Measurements from ENCODE around the gene CTIF. TPM values are rescaled to one million over a fixed set of nuclear protein-coding genes. Genes with fewer than 3 reads are reported as not detected.

The CTIF gene
- total RNA-seq, 2 experiments from 2014 or later: 0.06 to 0.38 TPM

GRCh38 chr18:48621815-48622555, 83.2 kb downstream of the CTIF start:
- Histone ChIP-seq H3K9me2 (ENCODE audit: insufficient read depth, low read length) (no peaks in the 10 kb centered on the region), H3K4me1 (ENCODE audit: insufficient read depth, low read length, poor library complexity, severe bottlenecking) (peaks cover 48% of the 10 kb centered on the region), H3K27ac (ENCODE audit: low read depth, low read length, poor library complexity, severe bottlenecking) (peak overlapping the region; percentile 87), H3K4me2 (ENCODE audit: low read length) (peak overlapping the region; percentile 80), H3K36me3 (ENCODE audit: insufficient read depth, low read length) (no peaks in the 10 kb centered on the region), H3K9me3 (ENCODE audit: low read length) (no peaks in the 10 kb centered on the region), H4K20me1 (ENCODE audit: insufficient read depth, low read length) (no peaks in the 10 kb centered on the region), H3K79me2 (ENCODE audit: insufficient read depth, low read depth, low read length) (no peaks in the 10 kb centered on the region), H2AFZ (ENCODE audit: low read length) (0 out of 2 replicates have a peak overlapping the region, but pooled peaks have one; percentile 42), H3K4me3 (ENCODE audit: low read depth, low read length, poor library complexity, severe bottlenecking) (peak overlapping the region; percentile 27)
- TF ChIP-seq, protein P1, sequence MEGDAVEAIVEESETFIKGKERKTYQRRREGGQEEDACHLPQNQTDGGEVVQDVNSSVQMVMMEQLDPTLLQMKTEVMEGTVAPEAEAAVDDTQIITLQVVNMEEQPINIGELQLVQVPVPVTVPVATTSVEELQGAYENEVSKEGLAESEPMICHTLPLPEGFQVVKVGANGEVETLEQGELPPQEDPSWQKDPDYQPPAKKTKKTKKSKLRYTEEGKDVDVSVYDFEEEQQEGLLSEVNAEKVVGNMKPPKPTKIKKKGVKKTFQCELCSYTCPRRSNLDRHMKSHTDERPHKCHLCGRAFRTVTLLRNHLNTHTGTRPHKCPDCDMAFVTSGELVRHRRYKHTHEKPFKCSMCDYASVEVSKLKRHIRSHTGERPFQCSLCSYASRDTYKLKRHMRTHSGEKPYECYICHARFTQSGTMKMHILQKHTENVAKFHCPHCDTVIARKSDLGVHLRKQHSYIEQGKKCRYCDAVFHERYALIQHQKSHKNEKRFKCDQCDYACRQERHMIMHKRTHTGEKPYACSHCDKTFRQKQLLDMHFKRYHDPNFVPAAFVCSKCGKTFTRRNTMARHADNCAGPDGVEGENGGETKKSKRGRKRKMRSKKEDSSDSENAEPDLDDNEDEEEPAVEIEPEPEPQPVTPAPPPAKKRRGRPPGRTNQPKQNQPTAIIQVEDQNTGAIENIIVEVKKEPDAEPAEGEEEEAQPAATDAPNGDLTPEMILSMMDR (conservative IDR thresholded peaks at IDR 0.05; ENCODE audit: low read length): no peak
- TF ChIP-seq EZH2phosphoT487 (IDR thresholded peaks at IDR 0.05; ENCODE audit: borderline replicate concordance, low read depth, low read length): no peak
- peak; percentile 64 for DNase-seq (ENCODE audit: low spot score)
- ChIA-PET CTCF (ENCODE audit: unreplicated experiment) (interaction anchor here (0.8 kb wide), 1 partner anchor 156 kb away, joined by 3 read pairs; no protein-coding TSS in a partner anchor), POLR2A (no interaction called here)
- intact Hi-C loops (cut with micrococcal nuclease; ENCODE audit: unreplicated experiment): loop anchor here (5.0 kb wide), 1 partner anchor 45 kb away; no protein-coding TSS in a partner anchor
- no TSS peak for BruUV-seq (replicated peaks)

DNA sequence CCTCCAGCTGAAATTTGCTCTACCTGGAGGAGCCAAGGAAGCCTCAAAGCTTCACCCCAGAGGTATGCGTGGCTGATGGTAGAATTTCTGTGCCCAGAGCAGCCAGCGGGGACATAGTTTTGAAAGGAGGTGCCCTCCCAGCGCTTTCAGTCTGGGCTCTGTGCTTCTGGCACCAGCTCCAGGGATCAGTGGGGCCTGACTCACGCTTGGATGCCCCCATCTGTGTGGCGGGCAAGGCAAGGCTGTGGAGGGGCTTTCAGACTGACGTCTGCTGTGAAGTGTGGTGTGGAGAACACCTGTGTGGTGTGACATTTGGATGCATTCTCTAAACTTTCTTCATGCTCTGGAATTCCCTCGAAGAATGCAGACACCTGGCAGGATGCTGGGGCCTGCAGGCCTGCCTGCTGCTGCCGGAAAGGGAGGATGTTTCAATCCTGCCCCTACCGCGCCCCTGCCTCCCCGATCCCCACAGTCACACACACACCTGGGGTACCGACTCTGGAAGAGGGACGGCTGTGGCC, 84.1 kb downstream of the CTIF start:
- H3K4me3 ChIP-seq (ENCODE audit: low read depth, low read length, poor library complexity, severe bottlenecking): peak overlapping the region; percentile 27
- intact Hi-C loops (cut with micrococcal nuclease; ENCODE audit: unreplicated experiment): loop anchor here (5.0 kb wide), 1 partner anchor 44 kb away; no protein-coding TSS in a partner anchor
- CTCF ChIA-PET (ENCODE audit: unreplicated experiment): interaction anchor here (0.8 kb wide), 1 partner anchor 155 kb away, joined by 3 read pairs; no protein-coding TSS in a partner anchor
- peak overlapping the region; percentile 87 for H3K27ac ChIP-seq (ENCODE audit: low read depth, low read length, poor library complexity, severe bottlenecking)
- H3K4me2 ChIP-seq (ENCODE audit: low read length): peak overlapping the region; percentile 80
- POLR2A ChIA-PET: interaction anchor here (0.6 to 0.9 kb wide), 3 partner anchors 8 to 311 kb away, joined by 3 read pairs; no protein-coding TSS in a partner anchor
- no peaks in the 10 kb centered on the region for H3K9me2 ChIP-seq (ENCODE audit: insufficient read depth, low read length)
- no peaks in the 10 kb centered on the region for H3K79me2 ChIP-seq (ENCODE audit: insufficient read depth, low read depth, low read length)
- no peak for TF ChIP-seq EZH2phosphoT487 (IDR thresholded peaks at IDR 0.05; ENCODE audit: borderline replicate concordance, low read depth, low read length)
- TF ChIP-seq, protein P1 (conservative IDR thresholded peaks at IDR 0.05; ENCODE audit: low read length): no peak
- no peak overlapping the region for H2AFZ ChIP-seq (ENCODE audit: low read length)
- H3K9me3 ChIP-seq (ENCODE audit: low read length): no peaks in the 10 kb centered on the region
- H3K36me3 ChIP-seq (ENCODE audit: insufficient read depth, low read length): no peaks in the 10 kb centered on the region
- H4K20me1 ChIP-seq (ENCODE audit: insufficient read depth, low read length): no peaks in the 10 kb centered on the region
- peak; percentile 80 for DNase-seq (ENCODE audit: low spot score)
- peaks cover 48% of the 10 kb centered on the region for H3K4me1 ChIP-seq (ENCODE audit: insufficient read depth, low read length, poor library complexity, severe bottlenecking)
- no TSS peak for BruUV-seq (replicated peaks)

All from OCI-LY7 (cell line).